ENCODE results near the gene SERPINA7. TPM values are rescaled to one million over a fixed set of nuclear protein-coding genes. Genes with fewer than 3 reads are reported as not detected.
"Not testable (repeated sequence)": the region's sequence is repeated elsewhere in the genome, so short reads cannot be mapped to it uniquely, and the experiment has no call there.

SERPINA7 gene
- polyA plus RNA-seq, 1 donor from 2014 or later: not detected

GRCh38 chrX:106005684-106006083 lies 32.8 kb downstream of the SERPINA7 start (continued):
- no peak for TF ChIP-seq REST (IDR thresholded peaks at IDR 0.05; ENCODE audit: borderline replicate concordance)

DNA sequence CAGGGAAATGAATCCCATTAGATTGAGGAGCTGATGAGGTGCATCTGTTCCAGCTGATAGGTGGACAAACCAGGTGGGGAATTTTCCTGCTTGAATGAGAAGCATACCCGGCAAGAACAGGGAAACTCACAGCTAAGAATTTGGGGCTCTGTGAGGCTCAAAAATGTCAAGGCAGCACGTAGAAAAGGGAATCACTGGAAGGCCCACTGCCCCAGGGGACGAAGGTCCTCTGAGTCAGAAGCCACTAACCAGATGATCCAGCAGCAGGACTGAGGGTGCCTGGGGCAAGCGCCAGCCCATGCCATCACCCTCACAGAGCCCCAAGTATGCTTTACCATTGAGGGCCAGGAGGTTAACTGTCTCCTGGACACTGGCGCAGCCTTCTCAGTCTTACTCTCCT lies 37.9 kb downstream of the SERPINA7 start:
- H3K27me3 ChIP-seq (ENCODE audit: insufficient read depth, low read depth, low read length); H3K9me2 ChIP-seq (ENCODE audit: insufficient read depth, low read length); H3K9ac ChIP-seq (ENCODE audit: low read length); H3K9me3 ChIP-seq (ENCODE audit: low read length); H3K4me3 ChIP-seq (ENCODE audit: low read length); H3K4me2 ChIP-seq (ENCODE audit: low read length); H4K20me1 ChIP-seq (ENCODE audit: insufficient read depth); H3K27ac ChIP-seq (ENCODE audit: low read length); H3K79me2 ChIP-seq (replicated peaks; ENCODE audit: insufficient read depth, low read length); H3F3A ChIP-seq (ENCODE audit: insufficient read depth, low read length, poor library complexity, severe bottlenecking); H3K36me3 ChIP-seq (ENCODE audit: insufficient read depth, low read length); H2AFZ ChIP-seq (ENCODE audit: low read depth, low read length): not testable (repeated sequence)

DNA sequence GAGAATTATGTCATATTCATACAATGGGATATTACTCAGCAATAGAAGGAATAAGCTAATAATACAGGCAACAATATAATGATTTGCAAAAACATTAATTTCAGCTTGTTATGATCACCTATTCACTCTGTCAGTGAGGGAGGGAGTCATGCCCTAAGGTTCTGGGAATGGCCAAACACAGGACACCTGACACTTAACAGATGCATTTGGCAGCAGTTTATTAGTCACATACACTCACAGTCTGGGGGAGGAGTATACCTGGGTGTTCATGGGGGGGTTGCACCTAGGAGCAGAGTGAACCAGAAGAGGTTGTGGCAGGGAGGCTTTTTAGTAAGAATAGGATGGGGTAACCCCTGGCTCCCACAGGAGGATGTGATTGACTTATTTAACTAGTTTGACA lies 38.3 kb downstream of the SERPINA7 start:
- Histone ChIP-seq H3K79me2 (replicated peaks; ENCODE audit: insufficient read depth, low read length) (no peaks in the 10 kb centered on the region), H3K27me3 (ENCODE audit: insufficient read depth, low read depth, low read length) (no peaks in the 10 kb centered on the region), H3K27ac (ENCODE audit: low read length) (no peak overlapping the region), H3K9me2 (ENCODE audit: insufficient read depth, low read length) (no peaks in the 10 kb centered on the region), H3K36me3 (ENCODE audit: insufficient read depth, low read length) (no peaks in the 10 kb centered on the region), H3F3A (ENCODE audit: insufficient read depth, low read length, poor library complexity, severe bottlenecking) (no peaks in the 10 kb centered on the region), H3K4me2 (ENCODE audit: low read length) (no peak overlapping the region), H3K9me3 (ENCODE audit: low read length) (no peaks in the 10 kb centered on the region), H3K4me3 (ENCODE audit: low read length) (no peak overlapping the region), H4K20me1 (ENCODE audit: insufficient read depth) (no peaks in the 10 kb centered on the region), H2AFZ (ENCODE audit: low read depth, low read length) (no peak overlapping the region), H3K9ac (ENCODE audit: low read length) (no peak overlapping the region)
- TF ChIP-seq RAD21 (conservative IDR thresholded peaks at IDR 0.05) (no peak), EP300 (conservative IDR thresholded peaks at IDR 0.05; ENCODE audit: poor library complexity, severe bottlenecking) (no peak), SMC3 (conservative IDR thresholded peaks at IDR 0.05; ENCODE audit: poor library complexity) (no peak), MXI1 (conservative IDR thresholded peaks at IDR 0.05; ENCODE audit: poor library complexity, severe bottlenecking) (no peak), POLR2AphosphoS5 (IDR thresholded peaks at IDR 0.05) (no peak), TAF1 (IDR thresholded peaks at IDR 0.05; ENCODE audit: low read depth) (no peak), REST (IDR thresholded peaks at IDR 0.05; ENCODE audit: borderline replicate concordance) (no peak), EZH2 (IDR thresholded peaks at IDR 0.05; ENCODE audit: borderline replicate concordance, insufficient read depth, low read length, poor library complexity, severe bottlenecking) (no peak)
- TF ChIP-seq, protein P1, sequence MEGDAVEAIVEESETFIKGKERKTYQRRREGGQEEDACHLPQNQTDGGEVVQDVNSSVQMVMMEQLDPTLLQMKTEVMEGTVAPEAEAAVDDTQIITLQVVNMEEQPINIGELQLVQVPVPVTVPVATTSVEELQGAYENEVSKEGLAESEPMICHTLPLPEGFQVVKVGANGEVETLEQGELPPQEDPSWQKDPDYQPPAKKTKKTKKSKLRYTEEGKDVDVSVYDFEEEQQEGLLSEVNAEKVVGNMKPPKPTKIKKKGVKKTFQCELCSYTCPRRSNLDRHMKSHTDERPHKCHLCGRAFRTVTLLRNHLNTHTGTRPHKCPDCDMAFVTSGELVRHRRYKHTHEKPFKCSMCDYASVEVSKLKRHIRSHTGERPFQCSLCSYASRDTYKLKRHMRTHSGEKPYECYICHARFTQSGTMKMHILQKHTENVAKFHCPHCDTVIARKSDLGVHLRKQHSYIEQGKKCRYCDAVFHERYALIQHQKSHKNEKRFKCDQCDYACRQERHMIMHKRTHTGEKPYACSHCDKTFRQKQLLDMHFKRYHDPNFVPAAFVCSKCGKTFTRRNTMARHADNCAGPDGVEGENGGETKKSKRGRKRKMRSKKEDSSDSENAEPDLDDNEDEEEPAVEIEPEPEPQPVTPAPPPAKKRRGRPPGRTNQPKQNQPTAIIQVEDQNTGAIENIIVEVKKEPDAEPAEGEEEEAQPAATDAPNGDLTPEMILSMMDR (IDR thresholded peaks at IDR 0.05; ENCODE audit: poor library complexity, severe bottlenecking): no peak

All from neural cell (in vitro differentiated cells).